OCI-LY1 (cell line): ENCODE results near the gene MANSC4.

Experiments
- H2AFZ ChIP-seq: fragments of 200-600 bp; sonication (generic), shearing (Covaris generic); 2 replicates; pipeline ENCODE4 v1.6.0; 2014; ENCODE audit warnings: antibody characterized with exemption, mild to moderate bottlenecking, low read length
- H3F3A ChIP-seq: fragments of 200-600 bp; sonication (generic), shearing (Covaris generic); 2 replicates; pipeline ENCODE4 v1.6.0; 2014; ENCODE audit warnings: mild to moderate bottlenecking, antibody characterized with exemption, low read length, moderate library complexity; ENCODE audit not compliant: insufficient read depth
- H3K27ac ChIP-seq: fragments of 200-600 bp; sonication (generic); 2 replicates; pipeline ENCODE4 v1.5.1; 2014; ENCODE audit warnings: low read length, mixed run types, mild to moderate bottlenecking, low read depth; ENCODE audit not compliant: poor library complexity, severe bottlenecking
- H3K27me3 ChIP-seq: fragments of 200-600 bp; sonication (generic); 2 replicates; pipeline ENCODE4 v1.6.0; 2014; ENCODE audit warnings: antibody characterized with exemption, mild to moderate bottlenecking, low read length, moderate library complexity; ENCODE audit not compliant: insufficient read depth
- H3K36me3 ChIP-seq: fragments of 200-600 bp; sonication (generic); 2 replicates; pipeline ENCODE4 v1.6.1; 2014; ENCODE audit warnings: mild to moderate bottlenecking, antibody characterized with exemption, low read length, moderate library complexity, mixed read lengths; ENCODE audit not compliant: insufficient read depth
- H3K4me1 ChIP-seq: fragments of 200-600 bp; sonication (generic); 2 replicates; pipeline ENCODE4 v1.5.1; 2014; ENCODE audit warnings: mild to moderate bottlenecking, low read length, moderate library complexity; ENCODE audit not compliant: insufficient read depth, severe bottlenecking
- H3K4me2 ChIP-seq: fragments of 200-600 bp; sonication (generic), shearing (Covaris generic); 2 replicates; pipeline ENCODE4 v1.6.1; 2014; ENCODE audit warnings: low read length
- H3K4me3 ChIP-seq: fragments of 200-600 bp; sonication (generic); 2 replicates; pipeline ENCODE4 v1.5.1; 2014; ENCODE audit warnings: low read length, low read depth, mild to moderate bottlenecking, mixed read lengths; ENCODE audit not compliant: poor library complexity, severe bottlenecking
- H3K79me2 ChIP-seq: fragments of 200-600 bp; shearing (Covaris generic); 2 replicates; pipeline ENCODE4 v1.6.1; 2016; ENCODE audit warnings: mixed run types, low read length, mixed read lengths; ENCODE audit not compliant: insufficient read depth
- H3K9ac ChIP-seq: fragments of 200-600 bp; sonication (generic), shearing (Covaris generic); 2 replicates; pipeline ENCODE4 v1.6.1; 2014; ENCODE audit warnings: mild to moderate bottlenecking, low read length, mixed read lengths
- H3K9me2 ChIP-seq: fragments of 200-600 bp; sonication (generic), shearing (Covaris generic); 2 replicates; pipeline ENCODE4 v1.6.1; 2014; ENCODE audit warnings: low read depth, mild to moderate bottlenecking, low read length, mixed read lengths
- H3K9me3 ChIP-seq: fragments of 200-600 bp; shearing (Covaris generic); 2 replicates; pipeline ENCODE4 v1.6.1; 2014; ENCODE audit warnings: low read length, mixed read lengths
- H4K20me1 ChIP-seq: fragments of 200-600 bp; sonication (generic), shearing (Covaris generic); 2 replicates; pipeline ENCODE4 v1.6.0; 2016; ENCODE audit warnings: mild to moderate bottlenecking, low read length; ENCODE audit not compliant: insufficient read depth
- CTCF ChIP-seq: fragments of 200-600 bp; sonication (generic), shearing (Covaris generic); IDR thresholded peaks from 2 replicates; pipeline ENCODE4 v1.5.1; 2017; ENCODE audit warnings: mild to moderate bottlenecking, antibody characterized with exemption, low read length, moderate library complexity, mixed read lengths
- EZH2 ChIP-seq: fragments of 200-600 bp; sonication (generic), shearing (Covaris generic); IDR thresholded peaks from 2 replicates; pipeline ENCODE4 v1.8.0; 2017; ENCODE audit warnings: borderline replicate concordance, mixed run types, mild to moderate bottlenecking, antibody characterized with exemption, low read length, moderate library complexity, mixed read lengths

MANSC4 gene

DNA sequence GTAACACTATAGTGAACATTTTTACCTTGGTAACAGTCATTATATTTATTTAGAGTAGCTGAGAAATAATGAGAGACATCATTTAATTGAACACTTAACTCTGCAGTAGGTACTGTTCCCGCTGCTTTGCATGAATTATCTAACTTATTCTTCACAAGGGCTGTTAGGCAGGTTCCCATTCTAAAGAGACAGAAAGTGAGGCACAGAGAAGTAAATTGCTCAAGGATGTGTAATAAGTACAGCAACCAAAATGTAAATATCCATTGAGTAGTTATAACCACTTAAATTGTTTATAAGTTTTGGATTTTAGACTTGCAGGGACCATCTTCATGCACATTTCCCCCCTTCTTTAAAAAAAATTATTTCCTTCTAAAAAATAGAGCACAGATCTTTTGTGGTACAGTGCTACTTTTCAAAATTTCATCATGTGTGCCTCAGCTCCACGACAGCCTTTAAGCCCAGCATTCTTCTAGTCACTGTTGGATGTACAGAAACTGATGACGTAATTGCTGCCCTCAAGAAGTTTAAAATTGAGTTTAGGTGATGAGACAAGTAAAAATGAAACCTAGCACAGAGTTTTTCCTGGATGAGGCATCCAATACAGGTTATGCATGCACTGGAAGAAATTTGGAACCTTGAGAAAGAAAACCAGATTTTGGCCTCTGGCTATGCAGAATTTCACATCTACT lies 6.0 kb upstream of the MANSC4 start:
- Histone ChIP-seq H4K20me1 (no peaks in the 10 kb centered on the region), H3K9me2 (no peaks in the 10 kb centered on the region), H3K4me2 (no peak overlapping the region), H3K9me3 (no peaks in the 10 kb centered on the region), H3K4me1 (peaks cover 17% of the 10 kb centered on the region), H3F3A (no peaks in the 10 kb centered on the region), H3K27ac (no peak overlapping the region), H3K9ac (no peak overlapping the region), H2AFZ (no peak overlapping the region), H3K4me3 (no peak overlapping the region), H3K27me3 (no peaks in the 10 kb centered on the region), H3K79me2 (peaks cover 32% of the 10 kb centered on the region), H3K36me3 (peaks cover 37% of the 10 kb centered on the region; the same call in 1 of the 2 replicates)
- TF ChIP-seq EZH2 (no peak), CTCF (no peak)

- Histone ChIP-seq H3F3A (no peaks in the 10 kb centered on the region), H3K36me3 (peaks cover 27% of the 10 kb centered on the region; the same call in 1 of the 2 replicates), H3K4me2 (peak overlapping the region; percentile 97), H2AFZ (no peak overlapping the region), H4K20me1 (no peaks in the 10 kb centered on the region), H3K4me3 (peak overlapping the region; percentile 72), H3K27ac (peak overlapping the region; percentile 27), H3K9me3 (no peaks in the 10 kb centered on the region), H3K9ac (no peak overlapping the region; the same call in 1 of the 2 replicates), H3K79me2 (peaks cover 32% of the 10 kb centered on the region), H3K9me2 (no peaks in the 10 kb centered on the region), H3K27me3 (no peaks in the 10 kb centered on the region), H3K4me1 (peaks cover 28% of the 10 kb centered on the region)
- TF ChIP-seq CTCF, result no peak
- no peak for TF ChIP-seq EZH2
Observed at GRCh38 chr12:27782481-27782880, 2.4 kb upstream of the MANSC4 start.

DNA sequence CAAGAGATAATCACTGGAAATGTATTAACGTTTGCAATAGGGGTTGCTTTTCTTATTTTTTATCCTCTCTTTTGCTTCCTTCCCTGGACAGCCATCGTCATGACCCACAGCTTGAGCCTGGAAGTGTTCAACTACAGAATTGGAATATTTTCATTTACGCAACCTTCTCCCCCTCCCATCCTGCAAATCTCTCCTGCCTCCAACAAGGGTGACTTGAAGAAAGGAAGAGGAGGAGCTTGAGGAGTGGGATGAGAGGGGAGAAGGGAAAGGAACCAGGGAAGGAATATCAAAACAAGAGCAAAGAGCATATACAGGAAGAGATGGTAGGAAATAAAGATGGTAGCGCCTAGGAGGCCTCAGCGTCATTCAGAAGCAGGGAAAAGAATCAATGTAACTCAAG lies 1.6 kb upstream of the MANSC4 start:
- H3K4me3 ChIP-seq, result peak overlapping the region; percentile 72
- peaks cover 28% of the 10 kb centered on the region for H3K4me1 ChIP-seq
- no peak overlapping the region for H2AFZ ChIP-seq
- H4K20me1 ChIP-seq, result no peaks in the 10 kb centered on the region
- H3K27ac ChIP-seq, result peak overlapping the region; percentile 27
- H3K79me2 ChIP-seq, result peaks cover 32% of the 10 kb centered on the region
- peak overlapping the region; percentile 97 for H3K4me2 ChIP-seq
- H3K9me2 ChIP-seq, result no peaks in the 10 kb centered on the region
- peaks cover 27% of the 10 kb centered on the region; the same call in 1 of the 2 replicates for H3K36me3 ChIP-seq
- peak overlapping the region; percentile 91 for H3K9ac ChIP-seq
- TF ChIP-seq EZH2 (no peak), CTCF (no peak)
- no peaks in the 10 kb centered on the region for H3K9me3 ChIP-seq
- no peaks in the 10 kb centered on the region for H3F3A ChIP-seq
- no peaks in the 10 kb centered on the region for H3K27me3 ChIP-seq
